NT2/D1 (cell line): ENCODE results near the gene DDX39B.

ENCODE experiments used
- DNase-seq: peaks from one replicate; pipeline ENCODE4 v3.0.0-alpha.2; 2011; ENCODE audit warnings: low read depth, low spot score
- H3K27me3 ChIP-seq: 2 replicates; pipeline ENCODE4 v1.6.0; 2011; ENCODE audit warnings: mild to moderate bottlenecking; ENCODE audit not compliant: insufficient read length, insufficient read depth
- H3K36me3 ChIP-seq: 2 replicates; pipeline ENCODE4 v1.6.1; 2011; ENCODE audit warnings: mild to moderate bottlenecking, low read length, mixed read lengths; ENCODE audit not compliant: insufficient read depth, insufficient read length
- H3K4me1 ChIP-seq: 2 replicates; pipeline ENCODE4 v1.5.1; 2011; ENCODE audit not compliant: insufficient read depth, insufficient read length
- H3K4me3 ChIP-seq: 2 replicates; pipeline ENCODE4 v1.5.1; 2011; ENCODE audit warnings: low read depth; ENCODE audit not compliant: insufficient read length
- H3K9ac ChIP-seq: 2 replicates; pipeline ENCODE4 v1.6.0; 2011; ENCODE audit warnings: low read depth; ENCODE audit not compliant: insufficient read length
- H3K9me3 ChIP-seq: 2 replicates; pipeline ENCODE4 v1.5.1; 2011; ENCODE audit warnings: mild to moderate bottlenecking, low read length; ENCODE audit not compliant: insufficient read depth
- SUZ12 ChIP-seq: IDR thresholded peaks from 2 replicates; pipeline ENCODE4 v1.6.1; 2011; ENCODE audit not compliant: insufficient read length, insufficient read depth; ENCODE audit errors: extremely low read depth
- YY1 ChIP-seq: IDR thresholded peaks from 2 replicates; pipeline ENCODE4 v1.6.1; 2011; ENCODE audit not compliant: insufficient read length, insufficient read depth
- ZNF274 ChIP-seq: IDR thresholded peaks from 2 replicates; pipeline ENCODE4 v1.6.1; 2011; ENCODE audit warnings: mild to moderate bottlenecking, low read depth, low read length

DDX39B gene

GRCh38 chr6:31548544-31548873 is 6.7 kb upstream of the DDX39B start:
- no peaks in the 10 kb centered on the region for H3K27me3 ChIP-seq
- no peak for DNase-seq
- TF ChIP-seq SUZ12 (no peak), YY1 (no peak), ZNF274 (no peak)
- peak overlapping the region; percentile 76 for H3K9ac ChIP-seq
- peaks cover 24% of the 10 kb centered on the region for H3K36me3 ChIP-seq
- peaks cover 7% of the 10 kb centered on the region for H3K4me1 ChIP-seq
- no peaks in the 10 kb centered on the region for H3K9me3 ChIP-seq
- H3K4me3 ChIP-seq, result no peak overlapping the region

- Histone ChIP-seq H3K36me3 (peaks cover 28% of the 10 kb centered on the region), H3K4me3 (peak overlapping the region; percentile 40), H3K4me1 (peaks cover 7% of the 10 kb centered on the region), H3K9me3 (no peaks in the 10 kb centered on the region), H3K9ac (peak overlapping the region; percentile 76), H3K27me3 (no peaks in the 10 kb centered on the region)
- no peak for DNase-seq
- TF ChIP-seq SUZ12 (no peak), ZNF274 (no peak), YY1 (no peak)
Measured at GRCh38 chr6:31547727-31548543, 6.1 kb upstream of the DDX39B start.

DNA sequence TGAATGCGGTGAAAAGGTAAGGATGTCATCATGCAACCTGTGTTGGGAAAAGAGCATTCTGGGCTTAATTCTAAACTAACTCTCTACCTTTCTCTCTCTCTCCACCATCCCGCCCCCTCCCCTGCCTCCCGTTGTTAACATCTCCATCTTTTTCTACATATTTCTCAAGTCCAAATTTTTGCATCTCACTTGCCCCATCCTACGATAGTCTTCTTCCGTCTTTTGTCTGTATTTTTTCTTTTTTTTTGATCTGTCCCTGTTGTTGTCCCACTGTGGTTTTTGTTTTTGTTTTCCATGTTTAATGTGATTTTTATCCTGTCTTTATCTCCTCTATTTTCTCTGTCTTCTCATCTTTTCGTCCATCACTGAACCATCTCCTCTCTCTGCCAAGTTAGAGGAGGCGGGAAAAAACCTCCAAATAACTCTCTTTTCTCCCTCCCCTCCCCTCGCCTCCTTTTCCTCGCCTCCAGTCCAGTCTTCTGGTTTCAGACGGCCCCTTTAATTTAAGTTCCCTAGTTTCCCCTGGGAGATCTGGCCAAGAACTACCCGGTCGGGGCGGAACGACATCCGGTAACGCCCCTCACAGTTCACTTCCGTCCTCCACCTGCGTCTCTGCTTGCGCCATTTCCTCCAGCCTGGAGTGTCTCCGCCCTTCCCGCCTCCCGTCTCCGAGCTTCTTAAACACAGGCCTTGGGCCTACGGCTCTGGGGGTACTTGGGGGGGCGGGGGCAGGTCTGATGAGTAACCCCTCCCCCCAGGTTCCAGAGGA is 5.3 kb upstream of the DDX39B start, which contains the start of gene NFKBIL1:
TSS of gene NFKBIL1 (plus strand) at position 651 of the 769 bp plus-strand sequence. CDS start at position 738, 87 bp downstream.
- Histone ChIP-seq H3K27me3 (no peaks in the 10 kb centered on the region), H3K9me3 (no peaks in the 10 kb centered on the region), H3K4me3 (peak within 1 kb of the TSS; percentile 40), H3K36me3 (peaks cover 28% of the 10 kb centered on the region), H3K4me1 (peaks cover 7% of the 10 kb centered on the region), H3K9ac (peak within 1 kb of the TSS; percentile 76)
- TF ChIP-seq YY1 (no peak), SUZ12 (no peak), ZNF274 (no peak)
- DNase-seq, result peak; percentile 87

DNA sequence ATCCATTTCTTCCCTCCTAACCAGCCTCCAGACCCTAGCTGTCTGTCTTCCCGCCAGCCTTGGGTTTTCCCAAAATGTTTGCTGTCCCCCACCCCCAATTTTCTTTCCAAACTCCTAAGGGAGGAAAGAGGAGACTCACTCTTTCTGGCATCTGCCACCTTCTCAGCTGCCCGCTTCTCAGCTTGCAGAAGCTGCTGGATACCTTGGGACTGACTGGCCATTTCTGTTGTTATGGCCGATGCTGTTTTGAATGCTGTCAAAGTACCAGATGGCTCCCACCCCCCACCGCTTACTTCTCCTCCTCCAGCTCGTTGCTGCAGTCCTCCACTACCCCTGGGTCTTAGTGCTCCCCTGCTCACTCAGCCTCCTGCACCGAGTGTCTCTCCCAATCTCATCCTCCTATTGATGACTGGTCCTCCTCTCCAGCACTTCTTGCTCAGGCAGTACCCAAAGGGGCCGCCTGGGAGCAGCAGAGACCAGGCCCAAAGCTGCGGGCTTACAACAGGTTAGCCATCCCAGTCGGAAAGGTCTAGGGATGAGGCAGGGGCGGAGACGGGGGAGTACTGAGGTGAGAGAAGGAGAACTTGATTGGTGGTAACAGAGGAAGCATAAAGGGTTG is 4.6 kb upstream of the DDX39B start, which contains the start of gene ATP6V1G2:
TSS of gene ATP6V1G2 (minus strand) at position 270 of the 619 bp plus-strand sequence. CDS start at position 221, 49 bp downstream.
- peak; percentile 89 for DNase-seq
- H3K4me1 ChIP-seq, result peaks cover 7% of the 10 kb centered on the region
- peak within 1 kb of the TSS; percentile 40 for H3K4me3 ChIP-seq
- TF ChIP-seq ZNF274, result no peak
- TF ChIP-seq SUZ12, result no peak
- no peak for TF ChIP-seq YY1
- H3K36me3 ChIP-seq, result peaks cover 28% of the 10 kb centered on the region
- H3K27me3 ChIP-seq, result no peaks in the 10 kb centered on the region
- peak within 1 kb of the TSS; percentile 76 for H3K9ac ChIP-seq
- H3K9me3 ChIP-seq, result no peaks in the 10 kb centered on the region

GRCh38 chr6:31545291-31545690 is 3.5 kb upstream of the DDX39B start:
- Histone ChIP-seq H3K36me3 (peaks cover 24% of the 10 kb centered on the region), H3K9me3 (no peaks in the 10 kb centered on the region), H3K4me3 (no peak overlapping the region), H3K27me3 (no peaks in the 10 kb centered on the region), H3K4me1 (peaks cover 7% of the 10 kb centered on the region), H3K9ac (peak overlapping the region; percentile 76)
- TF ChIP-seq SUZ12, result no peak
- TF ChIP-seq ZNF274, result no peak
- TF ChIP-seq YY1, result no peak
- no peak for DNase-seq

- no peak overlapping the region for H3K4me3 ChIP-seq
- no peaks in the 10 kb centered on the region for H3K9me3 ChIP-seq
- DNase-seq, result no peak
- peaks cover 29% of the 10 kb centered on the region for H3K36me3 ChIP-seq
- H3K4me1 ChIP-seq, result peaks cover 10% of the 10 kb centered on the region
- no peaks in the 10 kb centered on the region for H3K27me3 ChIP-seq
- H3K9ac ChIP-seq, result no peak overlapping the region
- TF ChIP-seq YY1, result no peak
- TF ChIP-seq ZNF274, result no peak
- no peak for TF ChIP-seq SUZ12
Measured at GRCh38 chr6:31544676-31545075, 2.9 kb upstream of the DDX39B start.

DNA sequence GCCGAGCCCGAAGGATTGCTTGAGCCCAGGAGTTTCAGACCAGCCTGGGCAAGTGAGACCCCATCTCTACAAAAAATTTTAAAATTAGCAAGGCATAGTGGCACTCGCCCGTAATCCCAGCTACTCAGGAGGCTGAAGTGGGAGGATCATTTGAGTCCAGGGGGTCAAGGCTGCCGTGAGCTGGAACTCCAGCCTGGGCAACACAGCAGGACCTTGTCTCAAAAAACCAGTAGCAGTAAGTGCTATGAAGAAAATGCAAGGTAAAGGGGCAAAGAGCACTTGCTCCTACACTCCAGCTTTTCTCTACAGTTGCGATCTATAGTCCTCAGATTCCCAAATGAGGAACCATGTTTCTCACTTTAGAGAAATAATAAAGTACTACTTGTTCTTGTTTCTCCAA is 1.8 kb upstream of the DDX39B start:
- Histone ChIP-seq H3K36me3 (peaks cover 35% of the 10 kb centered on the region), H3K4me1 (peaks cover 10% of the 10 kb centered on the region), H3K9ac (peak overlapping the region; percentile 32), H3K27me3 (no peaks in the 10 kb centered on the region), H3K9me3 (no peaks in the 10 kb centered on the region), H3K4me3 (no peak overlapping the region)
- no peak for TF ChIP-seq YY1
- TF ChIP-seq SUZ12, result no peak
- TF ChIP-seq ZNF274, result no peak
- no peak for DNase-seq
